B cell (primary cell): ENCODE results near the gene GSTA2. TPM values are rescaled to one million over a fixed set of nuclear protein-coding genes. Genes with fewer than 3 reads are reported as not detected.
"Not testable (repeated sequence)": the region's sequence is repeated elsewhere in the genome, so short reads cannot be mapped to it uniquely, and the experiment has no call there.

Source experiments
- ATAC-seq: fragments of 200-7000 bp; cut with Tn5 transposase; one replicate; pipeline ENCODE4 v1.10.0; 2021; ENCODE audit warnings: low read depth, mild to moderate bottlenecking, moderate number of reproducible peaks, moderate library complexity
- CTCF ChIA-PET: fragments of 350-600 bp; sonication (Branson Sonifier 250); formaldehyde crosslinking; loops from one replicate; lab custom pipeline; 2021; ENCODE audit warnings: antibody characterized with exemption, inconsistent platforms; lab: Charles Lee
- POLR2A ChIA-PET: fragments of 350-600 bp; sonication (Branson Sonifier 250); formaldehyde crosslinking; loops from one replicate; lab custom pipeline; 2021; ENCODE audit warnings: antibody characterized with exemption; lab: Charles Lee
- DNase-seq: peaks from one replicate; pipeline ENCODE4 v3.0.0; 2013
- H2AFZ ChIP-seq: 2 replicates; pipeline ENCODE4 v1.6.1; 2012; ENCODE audit warnings: mild to moderate bottlenecking, low read depth, low read length; ENCODE audit not compliant: insufficient read depth, poor library complexity, severe bottlenecking
- H3K27ac ChIP-seq, 2 donors: 1 replicate in 1 of 2; 2 replicates in 1 of 2; pipeline ENCODE4 v1.5.1; 2012 to 2013; ENCODE audit warnings: low read length in 2 of 2, mild to moderate bottlenecking in 2 of 2, moderate library complexity in 1 of 2
- H3K27me3 ChIP-seq, 4 experiments: fragments of 200-600 bp in 1 of 4; sonication (generic) in 1 of 4; replicated peaks in 1 of 4; 1 replicate in 2 of 4; 2 replicates in 2 of 4; pipeline versions ENCODE4 v1.6.1 to v1.7.0; 2013 to 2016; ENCODE audit warnings: low read length in 3 of 4, mild to moderate bottlenecking in 2 of 4, mixed read lengths in 1 of 4, moderate library complexity in 1 of 4; ENCODE audit not compliant: insufficient read depth in 4 of 4, control insufficient read depth in 3 of 4; ENCODE audit errors: control extremely low read depth in 1 of 4
- H3K36me3 ChIP-seq, 2 experiments: replicated peaks in 1 of 2; 1 replicate in 1 of 2; 2 replicates in 1 of 2; pipeline versions ENCODE4 v1.6.1 to v1.7.1; 2013; ENCODE audit warnings: low read length in 1 of 2; ENCODE audit not compliant: insufficient read depth in 2 of 2, control insufficient read depth in 1 of 2; ENCODE audit errors: control extremely low read depth in 1 of 2, extremely low read depth in 1 of 2
- H3K4me1 ChIP-seq, 2 donors: fragments of 200-600 bp in 1 of 2; sonication (generic) in 1 of 2; 1 replicate in 1 of 2; 2 replicates in 1 of 2; pipeline versions ENCODE4 v1.5.1 to v1.6.1; 2013 to 2017; ENCODE audit warnings: low read length in 2 of 2; ENCODE audit not compliant: control insufficient read depth in 2 of 2, insufficient read depth in 2 of 2
- H3K4me2 ChIP-seq: replicated peaks from 2 replicates; pipeline ENCODE3; 2012; ENCODE audit warnings: mild to moderate bottlenecking, low read depth, low read length; ENCODE audit not compliant: poor library complexity, severe bottlenecking
- H3K4me3 ChIP-seq, 5 experiments: fragments of 200-600 bp in 1 of 5; sonication (generic) in 1 of 5; 1 replicate in 3 of 5; 2 replicates in 2 of 5; pipeline versions ENCODE4 v1.5.1 to v1.7.0; 2011 to 2016; ENCODE audit warnings: low read length in 4 of 5, mild to moderate bottlenecking in 4 of 5, low read depth in 2 of 5, control low read depth in 1 of 5, moderate library complexity in 1 of 5; ENCODE audit not compliant: insufficient read depth in 1 of 5; ENCODE audit errors: control extremely low read depth in 1 of 5, extremely low read depth in 1 of 5
- H3K79me2 ChIP-seq: fragments of 200-600 bp; sonication (generic); one replicate; pipeline ENCODE4 v1.6.0; 2016; ENCODE audit warnings: low read length; ENCODE audit not compliant: control insufficient read depth, insufficient read depth
- H3K9ac ChIP-seq: fragments of 200-600 bp; sonication (generic); 2 replicates; pipeline ENCODE4 v1.6.1; 2017; ENCODE audit warnings: mild to moderate bottlenecking, low read length, moderate library complexity
- H3K9me3 ChIP-seq, 3 donors: one replicate each; pipeline versions ENCODE4 v1.6.1 to v1.7.1; 2013; ENCODE audit warnings: low read length in 2 of 3; ENCODE audit not compliant: control insufficient read depth in 2 of 3, insufficient read depth in 1 of 3; ENCODE audit errors: control extremely low read depth in 1 of 3
- H4K20me1 ChIP-seq: 2 replicates; pipeline ENCODE4 v1.6.0; 2012; ENCODE audit warnings: mild to moderate bottlenecking, low read length; ENCODE audit not compliant: insufficient read depth, control insufficient read depth, poor library complexity, severe bottlenecking
- H3K27ac Mint-ChIP-seq: one replicate; pipeline ENCODE4 v1.8.0; 2021; ENCODE audit warnings: mixed read lengths
- H3K27me3 Mint-ChIP-seq: one replicate; pipeline ENCODE4 v1.8.0; 2021; ENCODE audit warnings: mixed read lengths
- H3K4me1 Mint-ChIP-seq: one replicate; pipeline ENCODE4 v1.8.0; 2021; ENCODE audit warnings: mixed read lengths
- H3K4me3 Mint-ChIP-seq: one replicate; pipeline ENCODE4 v1.8.0; 2021; ENCODE audit warnings: mixed read lengths
- H3K9me3 Mint-ChIP-seq: one replicate; pipeline ENCODE4 v1.8.0; 2022; ENCODE audit warnings: mixed read lengths; ENCODE audit not compliant: insufficient read depth
- CTCF ChIP-seq: fragments of 200-600 bp; IDR thresholded peaks from one replicate; pipeline ENCODE4 v1.8.0; 2022; ENCODE audit warnings: antibody characterized with exemption, mild to moderate bottlenecking
- EZH2 ChIP-seq: IDR thresholded peaks from 2 replicates; pipeline ENCODE4 v1.6.1; 2012; ENCODE audit warnings: borderline replicate concordance, low read depth, mild to moderate bottlenecking, moderate library complexity, low read length; ENCODE audit not compliant: insufficient read depth, poor library complexity, severe bottlenecking
- WGBS: methylation state at CpG from one replicate; pipeline ENCODE4 v1.1.5; 2013; ENCODE audit warnings: missing lambda C conversion rate; ENCODE audit not compliant: insufficient coverage; 5-methylcytosine and 5-hydroxymethylcytosine counted together
- intact Hi-C: fragments of 100-400 bp; cut with micrococcal nuclease; formaldehyde crosslinking; loops from one replicate; pipeline ENCODE4 v1.10.0; 2022
- polyA plus RNA-seq: library from polyadenylated mRNA; depleted of rRNA; stranded (reverse); fragments of >200 nt; gene quantifications from 2 replicates; pipeline ENCODE4 v1.2.3, GENCODE V29; 2012
- total RNA-seq, 2 donors: library from RNA; stranded (reverse); fragments of 120-200 nt in 1 of 2; gene quantifications; 1 replicate in 1 of 2; 2 replicates in 1 of 2; pipeline versions ENCODE4 v1.2.3 to v1.2.4, GENCODE V29; 2013 to 2022

The GSTA2 gene
- total and polyA plus RNA-seq, 2 donors (not counting 1 experiment from before 2014, with no cell fraction given) = not detected

GRCh38 chr6:52760105-52760765 is 3.0 kb downstream of the GSTA2 start:
- H3K36me3 ChIP-seq = no peaks in the 10 kb centered on the region
- no peaks in the 10 kb centered on the region for H3K4me1 ChIP-seq
- no peak overlapping the region for H3K27ac ChIP-seq
- no peak overlapping the region for H2AFZ ChIP-seq
- H3K9me3 Mint-ChIP-seq = no peaks in the 10 kb centered on the region
- H3K4me3 Mint-ChIP-seq = no peak overlapping the region
- no peaks in the 10 kb centered on the region for H3K79me2 ChIP-seq
- H3K4me2 ChIP-seq = no peak overlapping the region
- ATAC-seq (no peak), DNase-seq (no peak)
- H3K9ac ChIP-seq = no peak overlapping the region
- H3K27me3 ChIP-seq = no peaks in the 10 kb centered on the region
- H3K9me3 ChIP-seq = no peaks in the 10 kb centered on the region
- H3K4me3 ChIP-seq = no peak overlapping the region
- H3K27ac Mint-ChIP-seq = no peak overlapping the region
- H3K27me3 Mint-ChIP-seq = peaks cover 26% of the 10 kb centered on the region
- H3K4me1 Mint-ChIP-seq = no peaks in the 10 kb centered on the region
- intact Hi-C loops = no loop called here
- WGBS = no CpG with 5 or more reads among the region's 6 CpGs
- no peak for TF ChIP-seq CTCF
- no peak for TF ChIP-seq EZH2
- ChIA-PET POLR2A (no interaction called here), CTCF (no interaction called here)
- no peaks in the 10 kb centered on the region for H4K20me1 ChIP-seq

- no CpG with 5 or more reads among the region's 1 CpG for WGBS
- peaks cover 35% of the 10 kb centered on the region for H3K27me3 Mint-ChIP-seq
- no peaks in the 10 kb centered on the region for H3K4me1 Mint-ChIP-seq
- TF ChIP-seq EZH2 (no peak), CTCF (no peak)
- no peak overlapping the region for H3K4me2 ChIP-seq
- H3K27ac Mint-ChIP-seq = no peak overlapping the region
- no peaks in the 10 kb centered on the region for H3K9me3 Mint-ChIP-seq
- H3K4me3 ChIP-seq = no peak overlapping the region
- intact Hi-C loops = no loop called here
- H3K27ac ChIP-seq = no peak overlapping the region
- no peaks in the 10 kb centered on the region for H4K20me1 ChIP-seq
- ATAC-seq = no peak
- ChIA-PET CTCF (interaction anchor here (0.7 kb wide), 1 partner anchor 284 kb away, joined by 4 read pairs; no protein-coding TSS in a partner anchor), POLR2A (no interaction called here)
- H3K79me2 ChIP-seq = no peaks in the 10 kb centered on the region
- no peak for DNase-seq
- H3K36me3 ChIP-seq = no peaks in the 10 kb centered on the region
- no peak overlapping the region for H2AFZ ChIP-seq
- H3K9ac ChIP-seq = no peak overlapping the region
- H3K4me3 Mint-ChIP-seq = no peak overlapping the region
- no peaks in the 10 kb centered on the region for H3K4me1 ChIP-seq
- no peaks in the 10 kb centered on the region for H3K27me3 ChIP-seq
- no peaks in the 10 kb centered on the region for H3K9me3 ChIP-seq
Observed at GRCh38 chr6:52759085-52759484, 4.2 kb downstream of the GSTA2 start.

DNA sequence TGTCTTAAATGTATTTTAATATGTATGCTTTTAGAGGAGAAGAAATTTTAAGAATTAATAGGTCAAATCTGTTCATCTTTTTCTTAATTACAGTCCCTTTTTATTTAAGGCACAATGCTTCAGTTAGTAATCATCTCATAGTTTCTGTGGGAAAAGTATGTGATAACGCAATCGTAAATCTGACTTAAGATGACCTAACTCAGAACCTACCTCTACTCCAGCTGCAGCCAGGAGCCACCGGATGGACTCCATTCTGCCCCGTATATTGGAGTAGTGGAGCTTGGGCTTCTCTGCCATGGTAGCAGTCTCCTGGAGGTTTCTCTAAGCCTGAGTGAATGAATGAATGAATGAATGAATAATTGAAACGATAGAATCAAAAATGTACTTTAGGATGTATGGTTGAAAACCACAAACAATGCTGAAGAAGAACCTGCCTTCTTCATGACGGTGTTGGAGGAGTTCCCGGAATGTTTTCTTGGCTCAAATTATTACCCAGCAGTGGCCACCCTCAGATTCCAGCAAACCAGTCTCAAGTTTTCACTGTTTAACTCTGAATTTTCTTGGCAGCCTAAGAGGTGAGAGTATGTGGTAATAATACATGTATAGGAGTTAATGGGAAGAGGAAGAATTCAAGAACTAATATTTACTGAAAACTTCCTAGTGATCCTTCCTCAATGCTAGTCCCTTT is 5.5 kb downstream of the GSTA2 start:
- H3K4me1 ChIP-seq, H3K9me3 Mint-ChIP-seq, H3K27ac Mint-ChIP-seq, H4K20me1 ChIP-seq, H3K4me3 Mint-ChIP-seq, H3K4me3 ChIP-seq, H3K79me2 ChIP-seq, H3K9ac ChIP-seq, intact Hi-C loops, H3K9me3 ChIP-seq, H3K27me3 ChIP-seq, H3K36me3 ChIP-seq, DNase-seq, H3K4me1 Mint-ChIP-seq, CTCF ChIA-PET, H3K4me2 ChIP-seq, POLR2A ChIA-PET, ATAC-seq, H2AFZ ChIP-seq, H3K27ac ChIP-seq: not testable (repeated sequence)
- H3K27me3 Mint-ChIP-seq = peaks cover 30% of the 10 kb centered on the region
- WGBS = 100% methylated on average over 2 of the region's 7 CpGs
